Stimulated activated CD4-positive, alpha-beta T cell treated with anti-CD3 and anti-CD28 coated beads, TNF-alpha, amount 100 ng/mL, for 1 hour (primary cell): Measurements from ENCODE around the gene RPS6KA3.
"Not testable (repeated sequence)": the region's sequence is repeated elsewhere in the genome, so short reads cannot be mapped to it uniquely, and the experiment has no call there.

Source experiments
- DNase-seq, 3 donors: peaks; one replicate each; pipeline ENCODE4 v3.0.0-alpha.2; 2020; ENCODE audit warnings: low read depth in 3 of 3, low spot score in 1 of 3

The RPS6KA3 gene

DNA sequence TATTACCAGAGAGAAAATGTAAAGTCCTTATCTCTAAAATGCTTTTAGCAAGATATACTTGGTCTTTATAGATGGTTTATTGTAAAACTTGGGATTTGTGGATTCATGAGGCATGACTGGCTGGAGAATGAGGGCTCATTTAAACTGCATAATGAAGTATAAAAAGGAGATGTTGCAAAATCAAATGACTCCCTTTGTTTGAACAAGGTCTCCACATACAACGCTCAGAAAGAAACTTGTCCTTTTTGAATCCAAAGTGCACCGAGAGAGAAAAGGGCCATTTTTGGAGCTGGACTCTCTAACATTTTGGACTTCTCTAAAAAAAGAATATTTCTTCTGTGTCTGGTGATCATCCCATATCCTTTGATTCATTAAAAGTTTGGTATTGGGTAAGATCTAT lies 117.4 kb downstream of the RPS6KA3 start:
- DNase-seq: no peak

DNA sequence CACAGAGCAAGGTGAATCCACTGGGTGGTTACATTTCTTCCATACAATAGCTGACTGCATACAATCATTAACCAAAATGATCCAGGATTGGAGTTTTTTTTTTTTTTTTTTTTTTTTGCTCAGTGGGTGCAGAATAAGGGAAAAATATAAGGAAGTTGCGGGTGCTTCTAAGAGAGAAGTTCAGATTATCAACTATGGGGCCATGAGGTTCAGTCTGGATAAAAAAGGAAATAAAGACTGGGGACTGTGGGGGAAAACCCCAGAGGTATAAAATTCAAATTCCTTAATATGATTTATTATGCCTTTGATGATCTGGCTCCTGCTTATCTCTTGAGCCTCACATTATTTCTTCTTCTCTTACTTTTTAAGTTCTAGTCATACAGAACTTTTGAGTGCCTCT lies 119.1 kb downstream of the RPS6KA3 start:
- DNase-seq: no peak

DNA sequence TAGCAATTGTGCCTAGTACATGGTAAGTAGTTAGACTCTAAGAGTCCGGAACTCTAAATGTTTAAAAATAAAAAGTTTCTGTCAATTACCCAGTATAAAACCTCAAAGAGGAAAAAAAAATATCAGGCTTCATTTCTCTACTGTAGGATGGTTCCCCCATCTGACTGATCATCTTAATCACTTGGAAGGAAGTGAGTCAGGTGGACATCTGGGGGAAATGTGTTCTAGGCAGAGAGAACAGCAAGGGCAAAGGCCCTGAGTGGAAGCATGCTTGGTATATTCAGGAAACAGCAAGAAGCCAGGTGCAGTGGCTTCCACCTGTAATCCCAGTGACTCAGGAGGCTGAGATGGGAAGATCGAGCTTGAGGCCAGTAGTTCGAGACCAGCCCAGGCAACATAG lies 122.2 kb downstream of the RPS6KA3 start:
- DNase-seq: no peak

DNA sequence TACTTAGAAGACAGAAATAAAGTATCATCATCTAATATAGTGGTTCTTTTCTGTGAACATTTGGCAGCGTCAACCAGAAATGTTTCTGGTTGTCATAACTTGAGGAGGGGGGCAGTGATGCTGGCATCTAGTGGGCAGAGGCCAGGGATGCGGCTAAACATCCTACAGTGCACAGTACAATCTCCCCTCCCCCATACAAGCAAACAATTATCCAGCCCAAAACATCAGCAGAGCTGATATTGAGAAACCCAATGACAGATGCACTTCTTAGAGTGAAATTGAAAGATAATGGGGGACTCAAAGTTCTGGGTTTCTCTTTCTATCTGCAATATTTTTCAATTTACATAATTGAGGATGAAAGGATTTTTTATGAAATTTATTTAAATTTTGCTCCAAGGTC lies 123.1 kb downstream of the RPS6KA3 start:
- DNase-seq: no peak

DNA sequence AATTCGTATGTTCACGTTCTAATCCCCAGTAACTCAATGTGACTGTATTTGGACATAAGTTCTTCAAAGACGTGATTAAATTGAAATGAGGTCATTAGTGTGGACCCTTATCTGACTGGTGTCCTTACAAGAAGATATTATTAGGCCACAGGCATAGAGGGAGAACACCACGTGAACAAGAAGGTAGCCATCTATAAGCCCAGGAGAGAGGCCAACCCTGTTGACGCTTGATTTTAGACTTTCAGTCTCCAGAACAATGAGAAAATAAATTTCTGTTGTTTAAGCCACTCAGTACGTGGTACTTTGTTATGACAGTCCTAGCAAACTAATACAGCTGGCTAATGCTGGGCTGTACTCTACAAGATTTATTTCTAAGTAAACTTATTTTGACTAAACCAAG lies 123.6 kb downstream of the RPS6KA3 start:
- no peak for DNase-seq

DNA sequence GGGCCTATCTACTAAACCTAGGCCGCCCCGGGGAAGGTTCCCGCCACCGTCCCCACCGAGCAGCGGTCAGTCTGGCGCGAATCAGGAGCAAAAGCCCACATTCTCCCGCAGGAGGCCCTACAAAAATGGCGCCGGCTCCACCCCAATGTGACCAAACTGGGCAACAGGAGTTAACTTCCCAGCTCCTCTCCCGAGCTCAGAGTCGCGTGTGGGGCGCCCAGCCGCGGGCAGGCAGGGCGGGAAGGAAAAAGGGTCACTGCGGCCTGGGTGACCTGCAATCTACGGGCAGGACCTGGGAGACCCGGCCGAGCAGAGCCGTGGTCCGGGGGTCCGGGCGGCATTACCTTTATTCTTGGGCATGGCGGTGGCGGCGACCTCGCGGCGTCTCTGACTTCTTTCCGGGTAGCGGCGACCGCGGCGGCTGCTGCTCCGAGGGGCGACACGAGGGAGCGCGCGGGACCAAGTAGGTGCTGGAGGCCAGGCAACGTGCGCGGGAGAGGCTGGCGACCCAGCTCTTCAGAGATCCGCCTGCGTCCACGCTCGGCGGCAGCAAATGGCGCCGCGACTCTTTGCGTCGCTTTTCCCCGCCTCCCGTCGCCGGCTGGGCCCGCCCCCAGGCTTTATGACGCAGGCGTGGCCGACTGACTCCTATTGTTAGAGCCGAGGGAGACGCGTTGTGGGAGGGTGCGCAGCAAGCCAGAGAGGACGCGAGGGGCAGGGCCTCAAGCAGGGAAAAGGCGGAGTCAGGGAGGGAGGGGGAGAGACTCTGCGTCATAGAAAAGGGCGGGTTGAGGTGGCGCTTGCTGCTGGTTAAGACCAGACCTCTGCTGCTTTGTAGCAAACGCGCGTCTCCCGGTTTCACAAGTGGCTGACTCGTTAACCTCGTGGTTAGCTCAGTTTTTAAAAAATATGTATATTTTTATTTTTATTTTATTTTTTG lies 125.2 kb downstream of the RPS6KA3 start, which contains the start of gene EIF1AX:
TSS of gene EIF1AX (minus strand) at position 558 of the 940 bp plus-strand sequence. CDS start at position 360, 198 bp downstream.
- DNase-seq: peak; percentile 84 to 98 (median 88)

DNA sequence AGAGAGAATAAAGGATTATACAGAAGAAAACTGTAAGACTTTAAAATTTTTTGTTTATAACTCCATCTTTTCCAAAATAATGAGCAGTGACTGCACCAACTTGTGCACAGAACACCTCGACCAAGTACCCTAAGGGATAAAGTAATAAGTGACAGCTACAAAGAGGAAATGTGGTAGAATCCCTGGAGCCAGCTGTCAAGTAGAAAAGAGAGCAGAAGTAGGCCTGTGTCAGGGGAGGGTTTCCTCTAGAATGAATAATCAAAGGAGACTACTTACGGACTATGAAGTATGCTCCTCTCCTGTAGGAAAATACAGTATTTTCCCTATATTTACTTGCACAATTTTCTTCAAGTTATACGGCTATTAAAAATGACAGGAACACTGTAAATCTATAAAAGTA lies 126.3 kb downstream of the RPS6KA3 start:
- DNase-seq: no peak

DNA sequence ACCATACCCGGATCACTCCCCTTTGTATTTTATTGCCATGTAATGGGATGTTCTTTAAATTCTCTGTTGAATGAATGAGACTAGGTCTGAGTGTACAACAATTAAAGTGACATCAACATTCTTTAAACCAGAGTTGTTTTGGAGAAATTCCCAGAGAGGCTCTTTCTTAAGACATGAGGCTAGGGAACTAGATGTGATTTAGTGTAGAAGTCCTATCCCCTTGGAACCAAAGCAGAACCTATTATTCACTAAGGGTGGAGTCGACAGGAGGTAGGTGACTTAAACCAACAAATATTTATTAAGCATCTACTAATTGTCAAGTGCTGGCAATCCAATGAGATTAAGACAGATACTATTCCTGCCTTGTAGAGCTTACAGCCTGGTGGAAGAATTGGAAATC lies 126.7 kb downstream of the RPS6KA3 start:
- no peak for DNase-seq

DNA sequence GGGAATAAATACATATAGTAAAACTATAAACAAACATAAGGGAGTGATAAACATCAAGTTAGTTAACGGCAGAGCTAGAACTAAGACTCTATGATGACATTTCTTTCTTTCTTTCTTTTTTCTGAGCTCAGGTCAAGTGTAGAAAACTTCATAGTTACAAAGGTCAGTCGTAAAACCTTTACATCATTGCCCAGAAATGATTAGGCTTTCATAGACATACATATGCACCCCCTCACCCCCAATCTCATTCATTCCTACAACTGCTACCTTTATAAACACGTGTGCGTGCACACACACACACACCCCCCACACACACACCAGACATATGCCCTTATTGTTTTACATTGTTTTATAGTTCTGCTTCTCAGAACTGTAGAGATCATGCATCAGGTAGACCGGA lies 130.8 kb downstream of the RPS6KA3 start:
- DNase-seq: no peak

DNA sequence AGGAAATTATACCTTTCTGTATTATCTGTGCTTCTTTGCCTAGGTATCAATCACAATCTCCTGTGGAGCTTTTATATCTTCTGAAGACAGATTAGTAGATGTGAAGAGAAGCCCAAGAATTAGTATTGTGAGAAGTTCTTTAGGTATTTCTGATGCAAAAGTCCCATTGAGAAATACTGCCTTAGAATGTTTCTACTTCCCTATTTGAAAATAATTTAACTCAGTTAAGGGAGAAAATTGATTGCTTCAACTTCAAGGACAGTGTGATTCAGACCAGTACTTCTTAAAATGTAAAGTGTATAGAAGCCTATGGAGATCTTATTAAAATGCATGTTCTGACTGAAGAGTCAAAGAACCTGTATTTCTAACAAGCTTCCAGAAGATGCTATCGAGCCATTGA lies 134.0 kb downstream of the RPS6KA3 start:
- DNase-seq: no peak

DNA sequence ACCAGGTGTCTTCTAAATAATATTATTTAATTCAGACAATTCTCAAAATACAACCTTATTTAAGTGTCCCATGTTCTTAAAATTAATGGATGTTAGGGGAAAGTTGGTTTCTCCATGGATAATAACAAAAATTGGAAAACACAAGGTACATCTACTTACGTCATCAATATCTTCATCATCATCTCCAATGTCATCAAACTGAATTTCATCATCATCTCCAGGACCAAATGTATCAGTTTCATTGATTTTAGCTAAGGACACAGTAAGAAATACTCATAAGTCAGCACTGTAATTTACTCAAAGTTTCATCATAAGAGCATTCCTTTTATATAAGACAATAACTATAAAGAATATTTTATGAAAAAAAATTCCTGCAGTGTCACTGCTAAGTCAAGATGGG lies 136.4 kb downstream of the RPS6KA3 start:
- DNase-seq: no peak

DNA sequence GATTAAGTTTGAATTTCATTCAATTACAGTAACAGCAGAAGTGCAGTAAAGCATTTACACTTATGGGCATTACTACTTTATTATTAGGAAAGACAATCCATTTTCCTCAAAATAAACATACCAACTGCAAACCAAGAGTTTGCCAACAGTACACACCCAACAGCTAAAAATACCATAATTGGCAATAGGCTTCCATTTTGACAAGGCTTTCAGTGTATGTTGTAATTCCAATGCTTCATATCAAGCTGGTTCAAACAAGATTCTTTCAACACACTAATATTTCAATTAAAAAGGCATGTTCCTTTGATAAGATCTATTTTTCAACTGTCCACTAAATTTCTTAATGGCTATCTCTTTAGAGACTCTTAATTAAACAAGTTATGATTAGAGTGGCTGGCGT lies 137.2 kb downstream of the RPS6KA3 start:
- DNase-seq: no peak

DNA sequence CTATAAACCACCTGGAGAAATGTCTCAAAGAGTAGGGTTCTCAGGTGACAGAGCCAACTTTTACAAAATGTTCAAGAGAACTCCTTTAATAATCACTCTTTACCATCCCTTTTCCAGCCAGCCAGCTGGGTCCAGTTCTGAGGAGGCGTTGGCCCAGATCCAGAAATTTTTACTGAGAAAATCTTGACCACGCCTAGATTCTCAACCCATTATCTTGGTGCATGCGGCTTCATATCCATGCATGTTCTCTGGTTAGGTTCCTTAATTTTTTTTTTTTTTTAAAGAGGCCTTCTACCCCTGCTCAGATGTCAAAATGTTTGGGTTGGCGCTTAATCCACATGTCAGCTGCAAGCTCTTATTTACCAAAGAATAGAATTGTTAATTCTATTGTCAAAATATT lies 138.0 kb downstream of the RPS6KA3 start:
- DNase-seq: no peak

DNA sequence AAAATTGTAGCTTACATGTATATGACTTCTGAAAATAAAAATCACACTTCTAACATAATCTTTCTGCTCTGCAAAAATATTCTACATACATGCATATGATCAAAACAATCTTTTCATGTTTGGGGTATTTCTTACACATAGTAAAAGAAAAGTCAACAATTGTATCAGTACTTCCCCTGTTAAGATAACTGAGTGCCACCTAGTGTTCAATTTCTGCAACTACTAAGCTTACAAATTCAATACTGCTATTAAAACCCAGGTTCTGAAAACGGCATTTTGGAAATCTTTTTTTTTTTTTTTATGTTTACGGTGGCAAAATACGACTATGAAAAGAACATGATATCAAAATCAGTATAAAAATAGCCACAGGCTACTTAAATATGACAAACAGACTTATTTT lies 139.3 kb downstream of the RPS6KA3 start:
- not testable (repeated sequence) for DNase-seq

DNA sequence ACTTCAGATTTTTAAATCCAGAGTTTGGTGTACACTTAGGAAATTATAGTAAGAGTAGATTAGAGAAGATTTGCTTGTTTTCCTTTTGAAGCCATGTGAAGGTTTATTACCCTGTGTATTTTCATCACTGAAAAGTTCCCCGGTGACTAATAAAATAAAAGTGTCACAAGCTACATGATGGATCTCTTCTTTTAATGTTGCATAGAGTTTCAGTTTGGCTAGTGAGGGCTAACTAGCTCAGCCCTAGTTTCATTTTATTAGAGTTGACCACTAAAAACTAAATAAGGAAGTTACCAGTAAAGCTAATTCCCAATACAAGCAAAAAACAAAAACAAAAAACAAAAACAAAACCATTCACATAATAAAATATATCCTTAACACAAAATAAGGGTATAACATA lies 139.9 kb downstream of the RPS6KA3 start:
- not testable (repeated sequence) for DNase-seq

DNA sequence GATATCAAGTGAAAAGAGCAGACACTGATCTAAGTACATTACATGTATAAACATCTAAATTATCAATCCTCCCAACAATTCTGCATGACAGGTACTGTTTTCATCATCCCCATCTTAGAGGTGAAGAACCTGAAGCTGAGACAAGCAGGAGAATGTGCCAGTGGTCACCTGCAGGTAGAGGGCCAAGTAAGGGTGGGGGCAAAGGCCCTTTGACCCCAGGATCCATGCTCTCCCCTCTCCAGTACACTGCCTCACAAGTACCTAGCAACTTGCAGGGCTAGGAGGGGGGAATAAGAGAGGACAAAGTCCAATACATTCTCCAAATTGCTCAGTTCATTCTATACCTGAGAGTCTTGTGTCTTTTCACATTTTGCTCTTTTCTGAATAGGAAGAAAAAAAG lies 141.7 kb downstream of the RPS6KA3 start:
- no peak for DNase-seq

DNA sequence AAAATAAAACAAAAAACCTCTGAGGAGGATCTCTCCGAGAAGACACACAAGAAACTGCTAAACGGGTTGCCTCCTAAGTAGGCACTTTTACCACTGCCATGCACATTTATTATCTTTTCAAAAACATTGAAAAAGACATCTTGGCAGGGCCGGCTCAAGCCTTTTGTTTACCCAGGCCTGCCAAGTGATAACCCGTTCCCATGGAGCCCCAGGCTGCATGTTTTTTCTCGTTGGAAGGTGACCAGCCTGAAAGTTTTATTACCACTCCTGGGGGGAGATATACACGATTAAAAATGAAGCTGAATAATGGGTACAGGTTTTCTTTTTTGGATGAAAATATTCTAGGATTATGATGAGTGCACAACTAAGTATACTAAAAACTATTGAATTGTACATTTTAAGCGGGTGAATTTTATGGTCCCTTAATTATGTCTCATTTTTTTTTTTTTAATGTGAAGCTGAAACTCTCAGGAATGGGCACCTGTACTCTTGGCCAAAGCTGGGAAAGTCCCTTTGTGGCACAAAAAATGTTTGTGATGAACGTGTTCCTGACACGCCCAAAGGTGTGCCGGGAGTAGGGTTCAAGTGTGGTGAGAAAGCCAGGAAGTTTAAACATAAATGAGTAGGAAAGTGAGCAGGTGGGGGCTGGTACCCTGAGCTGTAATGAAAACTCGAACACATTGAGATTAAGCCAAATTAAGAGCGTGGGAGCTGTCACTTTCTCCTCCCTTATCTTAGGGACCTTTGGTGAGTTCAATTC lies 148.5 kb downstream of the RPS6KA3 start:
- no peak for DNase-seq

DNA sequence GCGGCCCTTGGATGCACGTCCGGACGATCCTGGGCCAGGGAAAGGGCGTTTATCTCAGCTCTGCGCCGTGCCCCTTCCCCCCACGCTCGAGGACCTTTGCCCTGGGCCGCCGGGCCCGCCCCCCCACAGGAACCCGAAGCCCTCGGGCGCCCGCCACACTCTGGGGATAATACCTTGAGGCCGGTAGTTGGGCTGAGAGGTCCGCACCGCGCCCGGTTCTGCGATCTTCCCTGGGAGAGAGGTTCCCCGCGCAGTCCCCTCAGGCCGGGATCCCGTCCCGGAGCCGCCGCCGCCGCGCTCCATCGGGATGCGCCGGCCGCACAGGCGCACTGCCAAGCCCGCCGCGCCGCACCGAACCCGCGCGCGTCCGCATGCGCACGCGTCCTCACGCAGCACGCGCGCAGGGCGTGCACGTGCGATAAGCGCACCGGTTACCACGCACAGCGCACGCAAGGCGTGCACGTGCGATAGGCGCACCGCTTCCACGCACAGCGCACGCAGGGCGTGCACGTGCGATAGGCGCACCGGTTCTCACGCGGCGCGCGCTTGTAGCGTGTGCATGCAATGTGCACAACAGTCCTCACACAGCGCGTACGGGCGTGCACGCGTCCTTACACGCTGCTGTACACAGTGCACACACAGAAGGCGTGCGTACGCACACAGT lies 150.0 kb downstream of the RPS6KA3 start, which contains the start of gene MAP7D2:
TSS of gene MAP7D2 (minus strand) at position 331 of the 664 bp plus-strand sequence. CDS start at position 303, 28 bp downstream.
- DNase-seq: no peak

DNA sequence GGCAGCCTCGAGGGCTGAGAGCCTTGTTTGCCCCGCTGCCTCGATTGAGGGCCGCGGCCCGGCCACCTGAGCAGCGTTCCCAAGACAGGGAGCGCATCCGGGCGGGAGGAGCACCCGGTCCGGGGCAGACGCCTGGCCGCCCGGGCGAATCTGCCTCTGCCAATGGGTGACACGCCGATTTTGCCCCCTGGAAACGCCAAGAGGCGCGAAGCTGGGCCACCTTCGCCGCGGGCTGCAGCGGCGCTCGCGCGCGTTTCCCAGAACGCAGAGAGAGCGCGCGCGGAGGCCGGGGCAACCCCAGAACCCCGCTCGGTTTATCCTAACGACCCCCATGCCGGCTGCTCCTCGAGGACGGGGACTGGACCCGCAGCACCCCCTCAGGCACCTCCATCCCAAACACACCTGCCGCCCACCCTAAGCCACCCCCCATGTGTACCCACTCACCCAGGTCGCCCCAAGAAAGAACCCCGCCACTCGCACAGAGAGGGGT lies 150.6 kb downstream of the RPS6KA3 start:
- no peak for DNase-seq

DNA sequence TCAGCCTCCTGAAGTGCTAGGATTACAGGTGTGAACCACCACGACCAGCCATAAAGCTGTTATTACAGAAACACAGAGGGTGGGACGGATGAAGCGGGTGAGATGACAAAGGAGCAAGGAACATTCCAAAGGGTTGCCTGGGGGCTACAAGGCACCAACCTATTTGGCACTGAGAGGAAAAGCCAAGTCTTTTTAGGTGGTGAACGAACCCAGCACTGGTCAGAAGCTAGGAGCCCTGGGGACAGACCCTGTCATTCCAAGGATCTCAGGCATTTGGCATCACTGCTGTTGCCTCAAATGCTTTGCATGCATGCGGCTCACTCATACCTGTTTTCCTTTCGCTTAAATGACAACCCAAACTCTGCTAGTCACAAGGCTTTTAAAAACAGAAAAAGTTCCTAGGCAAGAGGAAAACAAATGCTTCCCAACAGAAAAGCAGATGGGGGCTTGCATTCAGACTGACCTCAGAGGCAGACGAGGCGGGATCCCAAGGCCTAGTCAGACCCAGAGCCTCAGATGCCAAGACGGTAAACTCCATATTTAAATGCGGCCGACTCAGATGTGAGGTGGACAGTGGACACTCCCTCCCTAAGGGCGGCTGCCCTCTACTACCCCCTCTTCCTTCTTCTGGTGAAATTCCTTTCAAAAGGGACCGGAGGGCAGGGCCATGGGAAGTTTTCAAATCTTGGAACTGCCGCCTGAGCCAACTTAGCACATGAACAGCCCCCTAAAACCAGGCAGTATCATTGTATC lies 154.5 kb downstream of the RPS6KA3 start:
- no peak for DNase-seq

DNA sequence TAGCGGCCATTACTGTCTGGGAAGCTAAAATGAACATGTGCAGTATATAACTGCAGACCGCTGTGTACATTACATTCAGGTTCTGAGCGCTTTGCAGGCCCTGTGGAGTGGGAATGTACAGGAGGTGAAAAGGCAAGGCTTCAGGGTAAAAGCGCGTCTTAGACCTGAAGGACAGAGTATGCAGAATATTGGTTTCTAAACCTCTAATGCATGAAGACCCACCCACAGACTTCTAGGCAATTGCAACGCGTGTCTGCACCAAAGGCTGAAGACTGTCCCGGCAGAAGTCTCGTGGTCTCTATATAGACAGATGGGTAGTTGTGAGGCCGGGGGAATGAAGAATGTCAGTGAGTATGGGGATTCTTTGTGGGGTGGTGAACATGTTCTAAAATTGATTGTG lies 155.4 kb downstream of the RPS6KA3 start:
- DNase-seq: no peak
